Activated T-cell treated with anti-CD3 and anti-CD28 coated beads, Interleukin-2, amount 50 U/mL, for 24 hours (primary cell): ENCODE measurements around the gene KRT9.
"Not testable (repeated sequence)": the region's sequence is repeated elsewhere in the genome, so short reads cannot be mapped to it uniquely, and the experiment has no call there.

Experiments used
- DNase-seq: peaks from one replicate; pipeline ENCODE4 v3.0.0-alpha.2; 2020
- H3K27ac Mint-ChIP-seq: 2 replicates; pipeline ENCODE4 v1.8.0; 2020; ENCODE audit warnings: mild to moderate bottlenecking, mixed read lengths
- H3K27me3 Mint-ChIP-seq: 2 replicates; pipeline ENCODE4 v1.8.0; 2020; ENCODE audit warnings: mixed read lengths
- H3K36me3 Mint-ChIP-seq: 2 replicates; pipeline ENCODE4 v1.8.0; 2020; ENCODE audit warnings: low read depth, mixed read lengths
- H3K4me1 Mint-ChIP-seq: 2 replicates; pipeline ENCODE4 v1.8.0; 2020; ENCODE audit warnings: low read depth, mixed read lengths
- H3K4me3 Mint-ChIP-seq: 2 replicates; pipeline ENCODE4 v1.8.0; 2020; ENCODE audit warnings: mild to moderate bottlenecking, moderate library complexity, mixed read lengths
- H3K9me3 Mint-ChIP-seq: 2 replicates; pipeline ENCODE4 v1.8.0; 2020; ENCODE audit warnings: mixed read lengths

KRT9 gene

DNA sequence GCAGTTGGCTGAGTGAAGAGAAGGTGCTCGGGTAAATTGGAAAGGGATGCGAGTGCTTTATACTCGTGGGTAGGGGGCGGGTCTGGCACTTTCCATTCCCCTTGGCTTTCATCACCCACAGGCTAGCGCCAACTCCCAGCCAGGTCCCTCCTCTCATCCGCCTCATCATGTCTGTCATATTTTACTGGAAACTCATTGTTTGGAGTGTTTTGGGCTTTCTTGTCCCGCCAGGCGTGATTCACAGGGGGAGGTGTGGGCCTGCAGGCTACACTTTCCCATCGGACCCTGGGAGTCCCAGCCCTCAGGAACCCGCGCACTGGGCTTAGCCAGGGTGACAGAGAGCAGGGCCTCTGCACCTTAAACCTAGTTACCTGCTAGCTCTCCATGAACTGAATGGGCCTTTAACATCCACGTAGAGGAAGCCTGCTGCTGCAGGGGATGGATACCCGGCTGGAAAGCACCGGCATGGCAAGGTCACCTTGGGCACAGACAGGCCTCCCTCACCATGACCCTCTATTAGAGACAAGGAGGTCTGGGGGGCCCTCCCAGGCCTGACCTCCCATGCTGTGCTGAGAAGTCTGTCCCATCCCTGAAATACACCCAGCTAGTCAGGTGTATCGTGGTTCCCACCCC is 15.1 kb upstream of the KRT9 start, which contains the start of gene KRT14:
TSS of gene KRT14 (minus strand) at position 33 of the 633 bp plus-strand sequence. CDS start 61 bp downstream, outside the sequence.
- no peaks in the 10 kb centered on the region for H3K36me3 Mint-ChIP-seq
- no peak for DNase-seq
- peaks cover 29% of the 10 kb centered on the region for H3K27me3 Mint-ChIP-seq
- no peak within 1 kb of the TSS for H3K27ac Mint-ChIP-seq
- no peaks in the 10 kb centered on the region for H3K9me3 Mint-ChIP-seq
- H3K4me1 Mint-ChIP-seq = no peaks in the 10 kb centered on the region
- no peak within 1 kb of the TSS for H3K4me3 Mint-ChIP-seq

DNA sequence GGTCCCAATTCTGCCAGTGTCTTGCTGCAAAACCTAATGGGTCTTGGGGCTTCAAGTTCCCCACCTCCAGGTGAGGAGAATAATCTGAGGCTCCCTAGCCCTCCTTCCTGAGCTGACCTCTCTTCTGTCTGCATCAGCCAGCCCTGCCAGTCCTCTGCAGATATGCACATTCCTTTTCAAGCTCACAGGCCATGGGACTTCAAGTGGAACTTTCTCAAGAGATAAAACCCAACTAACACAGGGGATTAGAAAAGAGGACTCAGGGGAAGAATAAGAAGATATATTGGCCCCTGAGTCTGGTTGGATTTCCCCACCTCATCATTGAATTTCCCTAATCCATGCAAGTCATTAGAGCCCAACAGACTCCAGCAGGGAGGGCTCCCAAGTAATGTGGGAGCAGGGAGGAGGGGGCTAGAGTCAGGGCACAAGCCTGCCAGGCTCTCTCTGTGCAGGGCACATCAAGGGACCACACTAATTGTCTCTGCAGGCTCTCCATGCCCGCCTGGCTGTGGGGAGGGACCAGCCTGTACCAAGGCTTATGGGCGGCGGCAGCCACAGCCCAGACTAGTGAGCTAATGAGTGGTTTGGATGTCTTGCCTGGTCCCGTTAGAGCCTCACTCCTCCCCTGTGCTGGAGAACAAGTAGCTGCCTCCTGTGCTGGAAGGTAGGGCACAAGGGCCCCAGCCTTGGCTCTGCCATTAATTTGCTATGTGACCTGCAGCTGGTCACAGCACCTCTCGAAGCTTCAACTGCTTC is 13.6 kb upstream of the KRT9 start:
- Mint-ChIP-seq H3K36me3 (no peaks in the 10 kb centered on the region), H3K27ac (no peak overlapping the region), H3K4me3 (no peak overlapping the region), H3K9me3 (no peaks in the 10 kb centered on the region), H3K4me1 (no peaks in the 10 kb centered on the region), H3K27me3 (peaks cover 30% of the 10 kb centered on the region)
- no peak for DNase-seq

DNA sequence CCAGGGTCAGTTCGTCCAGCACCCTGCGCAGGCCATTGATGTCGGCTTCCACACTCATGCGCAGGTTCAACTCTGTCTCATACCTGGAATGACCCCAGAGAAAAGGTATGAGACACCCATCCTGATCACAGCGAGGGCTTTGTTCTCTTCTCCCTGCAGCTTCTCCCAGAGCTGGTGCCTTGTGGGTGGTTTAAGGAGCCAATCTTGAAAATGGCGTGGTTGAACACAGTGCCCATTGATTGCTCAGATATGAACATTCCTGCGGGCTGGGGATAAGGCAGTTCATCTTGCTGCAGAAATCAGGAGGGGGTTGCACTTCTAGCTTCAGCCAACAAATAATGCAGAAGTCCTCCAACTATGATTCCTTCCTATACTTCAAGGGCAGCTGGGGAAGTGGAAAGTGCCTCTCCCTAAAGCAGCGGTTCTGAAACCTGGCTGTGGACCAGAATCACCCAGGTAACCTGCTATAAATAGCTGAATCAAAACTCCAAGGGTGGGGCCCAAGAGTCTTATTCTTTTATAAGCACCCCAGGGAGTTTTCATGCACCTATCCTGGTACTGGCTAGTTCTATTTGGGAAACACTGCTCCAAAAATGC is 12.6 kb upstream of the KRT9 start:
- H3K27ac Mint-ChIP-seq, H3K9me3 Mint-ChIP-seq, H3K4me1 Mint-ChIP-seq, H3K4me3 Mint-ChIP-seq, H3K36me3 Mint-ChIP-seq, DNase-seq: not testable (repeated sequence)
- peaks cover 36% of the 10 kb centered on the region for H3K27me3 Mint-ChIP-seq

DNA sequence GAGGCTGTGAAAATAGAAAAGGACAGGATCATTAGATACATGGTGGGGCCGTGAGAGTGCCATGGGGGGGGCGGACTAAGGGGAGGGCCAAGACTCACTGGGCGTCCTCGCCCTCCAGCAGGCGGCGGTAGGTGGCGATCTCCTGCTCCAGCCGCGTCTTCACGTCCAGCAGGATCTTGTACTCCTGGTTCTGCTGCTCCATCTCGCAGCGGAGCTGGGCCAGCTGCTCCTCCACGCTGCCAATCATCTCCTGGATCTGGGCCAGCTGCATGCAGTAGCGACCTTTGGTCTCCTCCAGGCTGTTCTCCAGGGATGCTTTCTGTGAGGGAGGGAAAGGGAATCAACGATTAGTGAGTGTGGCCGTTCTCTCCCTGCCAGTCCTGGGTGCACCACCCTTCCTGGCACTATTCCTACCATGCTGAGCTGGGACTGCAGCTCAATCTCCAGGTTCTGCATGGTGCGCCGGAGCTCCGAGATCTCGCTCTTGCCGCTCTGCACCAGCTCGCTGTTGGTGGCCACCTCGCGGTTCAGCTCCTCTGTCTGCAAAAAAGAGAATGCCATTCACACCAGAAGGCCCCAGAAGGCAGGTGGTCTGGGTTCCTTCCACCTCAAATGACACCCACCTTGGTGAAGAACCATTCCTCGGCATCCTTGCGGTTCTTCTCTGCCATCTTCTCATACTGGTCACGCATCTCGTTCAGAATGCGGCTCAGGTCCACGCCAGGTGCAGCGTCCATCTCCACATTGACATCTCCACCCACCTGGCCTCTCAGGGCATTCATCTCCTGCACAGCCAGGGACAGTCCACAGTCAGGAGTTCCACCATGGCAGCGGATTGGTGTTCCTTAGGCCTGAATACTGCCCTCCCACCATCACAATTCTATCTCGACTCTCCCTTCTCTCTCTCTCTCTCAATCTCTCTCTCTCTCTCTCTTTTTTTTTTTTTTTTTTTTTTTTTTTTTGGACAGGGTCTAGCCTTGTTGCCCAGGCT is 11.6 kb upstream of the KRT9 start:
- Mint-ChIP-seq H3K27ac (no peak overlapping the region), H3K27me3 (peaks cover 39% of the 10 kb centered on the region)
- no peak for DNase-seq

DNA sequence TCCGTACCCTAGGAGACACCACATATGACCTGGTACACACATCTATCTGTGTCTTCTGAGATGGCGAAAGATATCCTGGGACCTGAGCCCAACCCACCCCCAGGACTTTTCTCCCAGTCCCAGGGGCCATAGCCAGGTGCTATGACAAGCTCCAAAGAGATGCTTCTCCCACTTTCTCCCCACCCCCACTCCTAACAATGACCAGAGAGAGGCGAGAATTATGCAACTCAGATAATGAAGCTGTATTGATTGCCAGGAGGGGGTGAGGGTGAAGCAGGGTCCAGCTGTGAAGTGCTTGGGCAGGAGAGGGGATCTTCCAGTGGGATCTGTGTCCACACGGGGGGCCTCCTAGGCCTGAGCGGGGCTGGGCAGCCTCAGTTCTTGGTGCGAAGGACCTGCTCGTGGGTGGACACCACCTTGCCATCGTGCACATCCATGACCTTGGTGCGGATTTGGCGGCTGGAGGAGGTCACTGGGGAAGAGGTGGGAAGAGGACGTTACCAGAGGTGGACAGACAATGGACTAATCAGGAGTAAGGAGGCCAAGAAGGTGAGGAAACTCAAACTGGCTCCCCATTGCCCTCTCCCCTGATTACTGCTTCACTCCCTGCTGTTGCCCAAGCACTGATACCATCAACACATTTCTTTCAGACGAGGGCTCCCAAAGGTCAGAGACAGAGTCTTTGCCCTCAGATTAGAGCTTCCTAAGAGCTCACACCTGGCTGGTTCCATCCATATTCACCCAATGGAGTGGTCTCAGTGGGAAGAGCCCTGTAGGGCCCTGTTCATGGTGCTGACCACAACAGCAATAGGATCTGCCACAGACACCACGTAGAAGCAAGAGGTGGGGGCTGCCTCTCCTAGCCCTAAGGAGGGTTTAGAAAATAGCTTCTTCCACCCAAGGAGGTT is 10.5 kb upstream of the KRT9 start:
- H3K36me3 Mint-ChIP-seq, H3K4me3 Mint-ChIP-seq, DNase-seq, H3K4me1 Mint-ChIP-seq, H3K27ac Mint-ChIP-seq, H3K9me3 Mint-ChIP-seq: not testable (repeated sequence)
- H3K27me3 Mint-ChIP-seq = peaks cover 45% of the 10 kb centered on the region

More for the DNA sequence above, 11.6 kb upstream of the KRT9 start:
- Mint-ChIP-seq H3K4me1 (no peaks in the 10 kb centered on the region), H3K36me3 (no peaks in the 10 kb centered on the region), H3K9me3 (no peaks in the 10 kb centered on the region), H3K4me3 (no peak overlapping the region)

DNA sequence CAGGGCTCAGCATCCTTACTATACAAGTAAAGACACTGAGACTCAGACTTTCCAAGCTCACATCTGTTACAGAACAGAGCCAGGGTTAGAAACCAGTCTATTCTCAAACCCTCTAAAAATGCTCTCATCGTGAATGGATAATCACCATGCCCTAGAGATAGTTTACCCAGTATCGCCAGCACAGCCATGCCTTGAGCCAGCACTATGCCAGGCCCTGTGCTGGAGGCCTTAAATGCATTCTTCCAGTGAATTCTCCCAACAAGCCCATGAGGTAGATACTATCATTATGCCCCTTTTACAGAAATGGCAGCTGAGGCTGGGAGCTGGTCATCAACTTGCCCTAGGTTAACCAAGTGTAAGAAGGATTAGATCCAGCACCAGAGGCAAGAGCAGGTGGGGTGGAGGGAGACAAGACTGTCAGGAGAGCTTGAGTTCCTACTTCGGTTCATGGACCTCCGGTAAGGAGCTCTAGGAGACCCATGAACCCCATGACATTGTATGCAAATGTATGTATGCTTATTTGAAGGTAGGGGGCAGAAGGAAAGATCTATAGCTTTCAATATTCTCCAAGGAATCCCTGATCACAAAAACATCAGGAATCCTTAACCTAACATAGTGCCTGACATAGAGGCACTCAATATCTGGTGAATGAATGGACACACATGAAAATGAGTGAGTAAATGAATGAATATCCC is 9.7 kb upstream of the KRT9 start:
- no peaks in the 10 kb centered on the region for H3K9me3 Mint-ChIP-seq
- peaks cover 51% of the 10 kb centered on the region for H3K27me3 Mint-ChIP-seq
- H3K4me3 Mint-ChIP-seq = no peak overlapping the region
- H3K36me3 Mint-ChIP-seq = no peaks in the 10 kb centered on the region
- H3K4me1 Mint-ChIP-seq = no peaks in the 10 kb centered on the region
- no peak overlapping the region for H3K27ac Mint-ChIP-seq
- no peak for DNase-seq

DNA sequence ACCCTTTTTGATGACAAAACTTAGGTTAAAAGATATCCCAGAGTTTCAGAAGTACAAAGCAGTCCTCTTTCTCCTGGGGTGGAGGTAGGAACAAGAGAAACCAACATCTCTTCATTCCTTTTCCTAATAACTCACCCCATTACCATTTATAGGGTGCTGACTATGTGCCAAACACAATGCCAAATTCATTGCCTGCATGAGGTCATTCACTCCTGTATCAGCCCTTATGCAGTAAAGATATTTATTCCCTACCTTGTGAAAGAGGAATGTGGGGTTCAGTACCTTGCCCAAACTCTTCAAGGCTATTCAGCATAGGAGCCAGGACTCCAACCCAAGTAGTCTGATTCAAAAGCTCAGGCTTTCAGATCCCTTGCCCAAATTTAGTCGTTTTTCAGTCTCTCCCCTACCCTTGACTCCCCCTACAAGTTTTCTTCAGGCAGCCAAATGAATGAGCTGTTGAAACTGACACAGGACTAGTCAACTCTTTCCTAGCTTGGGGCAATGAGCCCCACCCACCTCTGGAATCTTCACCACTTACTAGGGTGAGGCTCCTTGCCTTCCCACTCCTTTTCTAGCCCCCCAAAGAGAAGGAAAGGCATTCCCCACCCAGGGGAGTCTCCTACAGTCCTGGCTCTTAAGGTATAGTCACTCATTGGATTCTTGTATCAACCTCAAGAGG is 9.0 kb upstream of the KRT9 start:
- H3K27me3 Mint-ChIP-seq = peaks cover 57% of the 10 kb centered on the region
- no peak for DNase-seq
- H3K4me1 Mint-ChIP-seq = no peaks in the 10 kb centered on the region
- no peaks in the 10 kb centered on the region for H3K9me3 Mint-ChIP-seq
- H3K36me3 Mint-ChIP-seq = no peaks in the 10 kb centered on the region
- H3K27ac Mint-ChIP-seq = no peak overlapping the region
- H3K4me3 Mint-ChIP-seq = no peak overlapping the region

DNA sequence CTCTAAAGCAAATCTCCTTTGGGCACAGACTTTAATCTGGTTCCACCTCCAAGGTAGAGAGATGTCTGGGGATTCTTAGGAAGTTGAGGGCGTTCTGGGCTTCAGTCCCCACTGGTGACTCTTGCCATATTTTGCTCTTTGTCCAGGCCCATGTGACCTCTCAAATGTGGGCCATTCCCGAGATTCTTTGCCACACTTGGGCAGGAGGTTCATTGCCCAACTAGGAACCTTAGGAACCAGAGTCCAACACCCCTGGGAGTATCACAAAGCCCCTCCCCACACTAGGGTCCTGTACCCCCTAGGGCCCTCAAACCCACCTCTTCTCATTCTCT is 8.4 kb upstream of the KRT9 start:
- no peak overlapping the region for H3K27ac Mint-ChIP-seq
- H3K36me3 Mint-ChIP-seq = no peaks in the 10 kb centered on the region
- no peak overlapping the region for H3K4me3 Mint-ChIP-seq
- peaks cover 62% of the 10 kb centered on the region for H3K27me3 Mint-ChIP-seq
- H3K9me3 Mint-ChIP-seq = no peaks in the 10 kb centered on the region
- H3K4me1 Mint-ChIP-seq = no peaks in the 10 kb centered on the region
- no peak for DNase-seq

DNA sequence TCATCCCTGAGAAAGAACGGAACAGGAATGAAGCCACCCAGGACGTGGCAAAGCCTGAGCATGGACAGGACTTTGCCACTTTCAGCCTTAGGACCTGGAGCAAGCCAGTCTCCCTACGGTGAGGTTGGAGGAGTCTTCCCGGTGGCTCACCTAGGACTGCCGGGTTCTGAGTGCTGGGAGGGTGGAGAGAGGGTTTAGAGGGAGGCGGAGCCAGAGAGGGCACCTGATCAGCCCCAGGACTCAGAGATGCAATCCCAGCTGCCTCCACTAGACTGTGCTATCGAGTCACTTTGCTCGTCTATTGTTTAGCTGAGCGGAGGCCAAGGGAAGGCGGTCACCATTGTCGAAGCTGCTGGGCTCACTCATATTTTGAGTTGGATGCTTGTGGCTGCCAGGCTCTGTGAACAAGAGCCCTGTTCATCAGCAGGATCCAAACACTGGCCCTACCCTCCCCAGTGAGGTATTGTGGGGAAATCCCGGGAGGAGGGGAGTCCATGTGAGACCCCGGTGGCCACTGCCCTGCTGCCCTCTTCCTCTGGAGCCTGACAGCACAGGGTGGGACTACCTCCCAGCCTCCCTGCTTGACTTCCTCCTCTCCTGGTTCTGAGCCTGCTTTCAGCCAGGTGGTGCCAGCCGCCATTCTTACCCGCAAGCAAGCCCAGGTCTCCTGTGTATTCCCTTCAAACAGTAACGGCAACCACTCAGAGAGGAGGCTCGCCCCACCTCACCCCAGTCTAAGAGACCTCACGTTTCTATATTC is 7.8 kb upstream of the KRT9 start:
- no peak overlapping the region for H3K4me3 Mint-ChIP-seq
- H3K4me1 Mint-ChIP-seq = no peaks in the 10 kb centered on the region
- H3K9me3 Mint-ChIP-seq = no peaks in the 10 kb centered on the region
- H3K27ac Mint-ChIP-seq = no peak overlapping the region
- no peaks in the 10 kb centered on the region for H3K36me3 Mint-ChIP-seq
- peaks cover 65% of the 10 kb centered on the region for H3K27me3 Mint-ChIP-seq
- DNase-seq = peak; percentile 75

DNA sequence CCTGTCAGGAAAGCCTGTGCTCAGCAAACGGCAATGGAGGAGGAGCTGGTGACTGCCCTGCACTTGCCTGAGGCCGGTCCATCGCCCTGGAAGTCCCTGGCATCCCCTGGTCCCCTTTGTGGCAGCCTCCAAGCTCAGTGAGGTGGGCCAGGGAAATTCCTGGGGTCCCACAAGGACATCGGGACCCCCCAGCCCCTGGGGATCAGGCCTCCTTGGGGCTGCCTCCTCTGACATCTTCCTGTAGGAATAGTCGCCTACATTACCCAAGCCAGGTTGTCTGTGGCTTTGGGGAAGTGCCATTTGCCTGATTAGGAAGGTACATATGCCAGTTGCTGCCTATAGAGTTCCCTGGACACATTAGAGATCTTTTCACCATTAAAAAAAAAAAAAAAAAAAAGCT is 7.1 kb upstream of the KRT9 start:
- no peak for DNase-seq
- H3K27ac Mint-ChIP-seq = no peak overlapping the region
- peaks cover 65% of the 10 kb centered on the region for H3K27me3 Mint-ChIP-seq
- no peaks in the 10 kb centered on the region for H3K9me3 Mint-ChIP-seq
- no peak overlapping the region for H3K4me3 Mint-ChIP-seq
- H3K4me1 Mint-ChIP-seq = no peaks in the 10 kb centered on the region
- H3K36me3 Mint-ChIP-seq = no peaks in the 10 kb centered on the region

DNA sequence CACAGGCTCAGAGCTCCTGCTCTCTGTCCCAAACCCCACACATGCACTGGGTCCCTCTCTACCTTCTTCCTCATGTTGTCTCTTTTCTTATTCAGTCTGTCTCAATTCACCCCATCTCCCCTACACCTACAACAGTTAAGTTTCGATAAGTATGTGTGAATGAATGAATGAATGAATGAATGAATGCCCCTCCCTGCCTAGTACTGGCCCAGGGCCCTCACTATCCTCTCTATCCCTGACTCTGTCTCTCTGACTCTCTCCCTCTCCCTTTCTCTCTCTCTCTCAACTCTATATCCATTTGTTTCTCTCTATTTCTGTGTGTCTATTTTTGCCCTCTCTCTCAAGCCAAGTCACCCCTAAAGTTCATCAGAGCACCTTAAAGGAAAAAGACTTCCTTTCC is 6.7 kb upstream of the KRT9 start:
- DNase-seq = no peak
- no peaks in the 10 kb centered on the region for H3K4me1 Mint-ChIP-seq
- no peak overlapping the region for H3K27ac Mint-ChIP-seq
- peaks cover 65% of the 10 kb centered on the region for H3K27me3 Mint-ChIP-seq
- H3K9me3 Mint-ChIP-seq = no peaks in the 10 kb centered on the region
- H3K36me3 Mint-ChIP-seq = no peaks in the 10 kb centered on the region
- H3K4me3 Mint-ChIP-seq = no peak overlapping the region

DNA sequence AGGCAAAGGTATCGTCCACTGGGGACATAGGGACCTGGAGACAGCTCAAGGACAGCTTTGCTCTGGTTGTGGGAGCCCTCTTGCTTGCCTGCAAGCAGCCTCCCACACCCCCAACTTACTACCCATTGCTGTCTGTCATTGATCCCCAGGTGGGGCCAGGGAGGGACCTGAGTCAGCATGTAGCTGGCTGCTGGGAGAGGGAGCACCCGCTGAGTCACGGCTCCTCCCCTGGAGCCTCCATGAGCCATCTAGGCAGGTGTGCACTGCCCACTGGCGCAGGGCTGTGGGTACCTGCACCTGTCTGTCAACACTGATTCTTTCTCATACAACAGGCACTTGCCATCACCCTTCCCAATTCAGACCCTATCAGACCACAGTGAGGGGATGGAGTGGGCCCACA is 4.9 kb upstream of the KRT9 start:
- not testable (repeated sequence) for DNase-seq, H3K36me3 Mint-ChIP-seq, H3K9me3 Mint-ChIP-seq, H3K4me3 Mint-ChIP-seq, H3K4me1 Mint-ChIP-seq, H3K27ac Mint-ChIP-seq
- peaks cover 68% of the 10 kb centered on the region for H3K27me3 Mint-ChIP-seq
